Hepatocyte (in vitro differentiated cells): Measurements from ENCODE around the gene SLC23A3.

ENCODE experiments used
- EZH2 ChIP-seq: fragments of 200-600 bp; sonication (generic); IDR thresholded peaks from 2 replicates; pipeline ENCODE4 v1.6.1; 2016; ENCODE audit warnings: antibody characterized with exemption, mild to moderate bottlenecking, borderline replicate concordance
- EZH2phosphoT487 ChIP-seq: fragments of 200-600 bp; sonication (generic); IDR thresholded peaks from one replicate; pipeline ENCODE4 v1.6.1; 2018; ENCODE audit warnings: antibody characterized with exemption, mild to moderate bottlenecking, low read depth, moderate library complexity; ENCODE audit not compliant: unreplicated experiment, severe bottlenecking
- TF ChIP-seq, protein P1 (sequence below): fragments of 200-600 bp; sonication (generic); IDR thresholded peaks from 2 replicates; pipeline ENCODE4 v1.5.1; 2016; ENCODE audit warnings: antibody characterized with exemption, mild to moderate bottlenecking; ENCODE audit not compliant: poor library complexity

DNA sequence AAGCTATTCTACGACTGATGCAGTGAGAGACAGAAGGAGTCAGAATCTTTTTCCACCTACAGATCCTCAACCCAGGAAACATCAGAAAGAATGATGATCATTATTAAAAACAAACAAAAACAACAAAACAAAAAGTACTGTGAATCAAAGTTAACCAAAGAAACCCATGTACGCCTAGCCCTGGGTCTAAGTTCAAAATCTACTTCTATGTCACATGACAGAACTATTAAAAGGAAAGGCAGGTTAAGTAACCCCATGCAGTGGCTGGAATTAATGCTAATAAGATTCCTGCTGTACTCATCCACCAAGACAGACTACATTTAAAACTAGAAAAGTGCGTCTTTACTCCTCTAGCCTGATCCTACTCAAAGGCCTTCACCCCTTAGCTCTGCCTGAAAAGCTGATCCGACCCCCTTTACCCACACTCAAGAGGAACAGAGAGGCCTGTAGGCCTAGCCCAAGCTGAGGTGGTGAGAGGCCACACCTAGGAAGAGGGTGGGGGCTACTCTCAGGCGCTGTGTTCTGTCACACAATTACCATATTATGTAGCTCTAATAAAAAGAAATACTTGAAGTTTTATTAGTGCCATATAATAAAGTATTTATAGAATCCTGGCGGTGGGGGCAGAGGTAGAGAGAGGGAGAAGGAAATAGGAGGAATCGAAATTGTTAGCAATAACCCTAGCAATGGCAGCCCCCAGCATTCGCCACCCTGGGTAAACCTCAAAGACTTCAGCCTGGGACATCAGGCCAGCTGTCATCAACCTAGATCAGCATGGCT lies 46.3 kb downstream of the SLC23A3 start:
- TF ChIP-seq EZH2 (no peak), EZH2phosphoT487 (no peak)
- TF ChIP-seq, protein P1, sequence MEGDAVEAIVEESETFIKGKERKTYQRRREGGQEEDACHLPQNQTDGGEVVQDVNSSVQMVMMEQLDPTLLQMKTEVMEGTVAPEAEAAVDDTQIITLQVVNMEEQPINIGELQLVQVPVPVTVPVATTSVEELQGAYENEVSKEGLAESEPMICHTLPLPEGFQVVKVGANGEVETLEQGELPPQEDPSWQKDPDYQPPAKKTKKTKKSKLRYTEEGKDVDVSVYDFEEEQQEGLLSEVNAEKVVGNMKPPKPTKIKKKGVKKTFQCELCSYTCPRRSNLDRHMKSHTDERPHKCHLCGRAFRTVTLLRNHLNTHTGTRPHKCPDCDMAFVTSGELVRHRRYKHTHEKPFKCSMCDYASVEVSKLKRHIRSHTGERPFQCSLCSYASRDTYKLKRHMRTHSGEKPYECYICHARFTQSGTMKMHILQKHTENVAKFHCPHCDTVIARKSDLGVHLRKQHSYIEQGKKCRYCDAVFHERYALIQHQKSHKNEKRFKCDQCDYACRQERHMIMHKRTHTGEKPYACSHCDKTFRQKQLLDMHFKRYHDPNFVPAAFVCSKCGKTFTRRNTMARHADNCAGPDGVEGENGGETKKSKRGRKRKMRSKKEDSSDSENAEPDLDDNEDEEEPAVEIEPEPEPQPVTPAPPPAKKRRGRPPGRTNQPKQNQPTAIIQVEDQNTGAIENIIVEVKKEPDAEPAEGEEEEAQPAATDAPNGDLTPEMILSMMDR, result no peak
